ENCODE measurements around the gene ABHD11. TPM values are rescaled to one million over a fixed set of nuclear protein-coding genes. Genes with fewer than 3 reads are reported as not detected.

ABHD11 gene
- total RNA-seq, 1 donor from 2014 or later, result 21.1 TPM

DNA sequence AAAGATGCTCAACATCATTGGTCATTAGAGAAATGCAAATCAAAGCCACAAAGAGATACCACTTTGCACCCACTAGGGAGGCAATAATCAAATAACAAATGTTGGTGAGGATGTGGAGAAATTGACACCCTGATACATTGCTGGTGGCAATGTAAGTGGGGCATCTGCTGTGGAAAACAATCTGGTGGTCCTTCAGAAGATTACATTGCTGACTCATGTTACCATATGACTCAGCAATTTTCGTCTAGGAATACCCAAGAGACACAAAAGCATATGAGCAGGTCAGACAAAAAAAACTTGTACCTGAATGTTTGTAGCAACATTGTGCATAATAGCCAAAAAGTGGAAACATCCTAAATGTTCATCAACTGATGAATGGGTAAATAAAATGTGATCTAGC, 36.3 kb upstream of the ABHD11 start:
- no peak overlapping the region for H3K27ac ChIP-seq
- intact Hi-C loops (cut with DNase I), result no loop called here
- no peaks in the 10 kb centered on the region for H3K9me3 ChIP-seq
- ATAC-seq (no peak), DNase-seq (no peak)
- H3K36me3 ChIP-seq, result no peaks in the 10 kb centered on the region
- peaks cover 9% of the 10 kb centered on the region for H3K4me1 ChIP-seq
- TF ChIP-seq, protein P1, sequence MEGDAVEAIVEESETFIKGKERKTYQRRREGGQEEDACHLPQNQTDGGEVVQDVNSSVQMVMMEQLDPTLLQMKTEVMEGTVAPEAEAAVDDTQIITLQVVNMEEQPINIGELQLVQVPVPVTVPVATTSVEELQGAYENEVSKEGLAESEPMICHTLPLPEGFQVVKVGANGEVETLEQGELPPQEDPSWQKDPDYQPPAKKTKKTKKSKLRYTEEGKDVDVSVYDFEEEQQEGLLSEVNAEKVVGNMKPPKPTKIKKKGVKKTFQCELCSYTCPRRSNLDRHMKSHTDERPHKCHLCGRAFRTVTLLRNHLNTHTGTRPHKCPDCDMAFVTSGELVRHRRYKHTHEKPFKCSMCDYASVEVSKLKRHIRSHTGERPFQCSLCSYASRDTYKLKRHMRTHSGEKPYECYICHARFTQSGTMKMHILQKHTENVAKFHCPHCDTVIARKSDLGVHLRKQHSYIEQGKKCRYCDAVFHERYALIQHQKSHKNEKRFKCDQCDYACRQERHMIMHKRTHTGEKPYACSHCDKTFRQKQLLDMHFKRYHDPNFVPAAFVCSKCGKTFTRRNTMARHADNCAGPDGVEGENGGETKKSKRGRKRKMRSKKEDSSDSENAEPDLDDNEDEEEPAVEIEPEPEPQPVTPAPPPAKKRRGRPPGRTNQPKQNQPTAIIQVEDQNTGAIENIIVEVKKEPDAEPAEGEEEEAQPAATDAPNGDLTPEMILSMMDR (IDR thresholded peaks at IDR 0.05), result no peak
- H3K27me3 ChIP-seq (ENCODE audit: low read depth), result peaks cover 18% of the 10 kb centered on the region
- H3K4me3 ChIP-seq, result no peak overlapping the region

DNA sequence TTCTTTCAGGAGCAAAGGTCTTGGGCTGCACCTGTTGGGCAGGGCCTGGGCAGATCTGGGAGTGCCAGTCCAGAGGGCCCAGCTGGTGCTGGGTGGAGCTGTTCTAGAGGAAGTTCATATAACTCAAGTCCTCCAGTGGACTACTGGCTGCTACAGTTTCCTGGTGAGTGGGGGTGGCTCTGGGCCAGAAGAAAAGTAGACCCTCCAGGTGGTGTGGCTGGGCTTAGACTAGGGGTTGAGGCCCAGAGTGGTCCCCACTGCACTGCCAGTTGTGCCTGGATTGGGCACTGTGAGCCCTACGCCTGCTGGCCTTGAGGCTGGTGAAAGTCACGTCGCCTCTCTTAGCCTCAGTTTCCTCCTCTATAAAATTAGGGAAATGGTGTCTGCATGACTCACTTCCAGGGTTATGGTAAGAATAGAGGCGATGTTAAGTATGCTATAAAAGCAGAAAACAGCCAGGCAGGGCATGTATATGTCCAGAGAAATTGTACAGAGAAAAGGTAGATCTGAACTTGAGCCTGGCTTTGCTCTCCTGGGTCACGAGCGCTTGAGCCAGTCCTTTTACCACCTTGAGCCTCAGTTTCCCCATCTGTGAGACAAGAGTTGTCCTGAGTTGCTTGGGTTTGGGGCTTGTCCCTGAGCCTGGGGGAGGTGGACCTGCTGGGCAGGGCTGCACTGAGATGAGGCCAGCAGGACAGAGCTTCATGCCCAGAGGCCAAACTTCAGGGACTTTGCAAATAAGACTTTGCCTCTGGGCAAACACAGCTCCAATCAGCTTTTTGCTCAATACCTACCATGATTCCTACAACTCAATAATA, 35.3 kb upstream of the ABHD11 start:
- H3K4me3 ChIP-seq, result no peak overlapping the region
- DNase-seq (no peak), ATAC-seq (no peak)
- peaks cover 10% of the 10 kb centered on the region for H3K4me1 ChIP-seq
- no peak overlapping the region for H3K27ac ChIP-seq
- no peaks in the 10 kb centered on the region for H3K9me3 ChIP-seq
- intact Hi-C loops (cut with DNase I), result no loop called here
- TF ChIP-seq, protein P1 (IDR thresholded peaks at IDR 0.05), result no peak
- no peaks in the 10 kb centered on the region for H3K36me3 ChIP-seq
- H3K27me3 ChIP-seq (ENCODE audit: low read depth), result peaks cover 28% of the 10 kb centered on the region

DNA sequence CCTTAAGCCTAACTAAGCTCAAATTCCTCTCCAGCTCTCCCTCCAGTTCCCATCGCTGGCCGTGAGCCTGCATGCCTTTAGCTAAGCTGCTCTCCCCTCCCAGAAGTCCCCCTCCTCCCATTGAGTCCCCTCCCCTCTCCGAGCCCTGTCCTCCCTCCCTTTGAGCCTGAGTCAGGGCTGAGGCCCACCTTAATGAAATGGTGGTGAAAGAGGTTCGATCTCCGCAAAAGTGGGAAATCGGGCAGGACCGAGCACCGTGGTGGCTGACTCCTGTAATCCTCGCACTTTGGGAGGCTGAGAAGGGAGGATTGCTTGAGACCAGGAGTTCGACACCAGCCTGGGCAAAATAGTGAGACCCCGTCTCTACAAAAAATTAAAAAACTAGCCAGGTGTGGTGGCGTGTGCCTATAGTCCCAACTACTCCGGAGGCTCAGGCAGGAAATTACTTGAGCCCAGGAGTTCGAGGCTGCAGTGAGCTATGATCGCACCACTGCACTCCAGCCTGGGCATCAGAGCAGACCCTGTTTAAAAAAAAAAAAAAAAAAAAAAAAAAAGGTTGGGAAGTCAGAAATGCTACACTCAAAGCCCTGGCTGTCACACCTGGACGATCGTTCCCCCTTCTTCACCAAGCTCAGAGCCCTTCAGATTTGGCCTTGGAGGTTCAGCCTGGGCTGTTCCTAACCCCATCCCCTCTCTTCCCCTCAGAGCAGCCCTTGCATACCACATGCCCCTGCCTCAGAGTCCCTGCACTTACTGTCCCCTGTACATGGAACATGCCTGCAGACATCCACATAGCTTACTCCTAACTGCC, 32.5 kb upstream of the ABHD11 start:
- peak overlapping the region; percentile 52 for H3K4me3 ChIP-seq
- peaks cover 41% of the 10 kb centered on the region for H3K27me3 ChIP-seq (ENCODE audit: low read depth)
- ATAC-seq, result no peak
- intact Hi-C loops (cut with DNase I), result no loop called here
- peaks cover 13% of the 10 kb centered on the region for H3K4me1 ChIP-seq
- H3K9me3 ChIP-seq, result no peaks in the 10 kb centered on the region
- TF ChIP-seq, protein P1 (IDR thresholded peaks at IDR 0.05), result no peak
- peak overlapping the region; percentile 81 for H3K27ac ChIP-seq
- no peaks in the 10 kb centered on the region for H3K36me3 ChIP-seq
- no peak for DNase-seq

DNA sequence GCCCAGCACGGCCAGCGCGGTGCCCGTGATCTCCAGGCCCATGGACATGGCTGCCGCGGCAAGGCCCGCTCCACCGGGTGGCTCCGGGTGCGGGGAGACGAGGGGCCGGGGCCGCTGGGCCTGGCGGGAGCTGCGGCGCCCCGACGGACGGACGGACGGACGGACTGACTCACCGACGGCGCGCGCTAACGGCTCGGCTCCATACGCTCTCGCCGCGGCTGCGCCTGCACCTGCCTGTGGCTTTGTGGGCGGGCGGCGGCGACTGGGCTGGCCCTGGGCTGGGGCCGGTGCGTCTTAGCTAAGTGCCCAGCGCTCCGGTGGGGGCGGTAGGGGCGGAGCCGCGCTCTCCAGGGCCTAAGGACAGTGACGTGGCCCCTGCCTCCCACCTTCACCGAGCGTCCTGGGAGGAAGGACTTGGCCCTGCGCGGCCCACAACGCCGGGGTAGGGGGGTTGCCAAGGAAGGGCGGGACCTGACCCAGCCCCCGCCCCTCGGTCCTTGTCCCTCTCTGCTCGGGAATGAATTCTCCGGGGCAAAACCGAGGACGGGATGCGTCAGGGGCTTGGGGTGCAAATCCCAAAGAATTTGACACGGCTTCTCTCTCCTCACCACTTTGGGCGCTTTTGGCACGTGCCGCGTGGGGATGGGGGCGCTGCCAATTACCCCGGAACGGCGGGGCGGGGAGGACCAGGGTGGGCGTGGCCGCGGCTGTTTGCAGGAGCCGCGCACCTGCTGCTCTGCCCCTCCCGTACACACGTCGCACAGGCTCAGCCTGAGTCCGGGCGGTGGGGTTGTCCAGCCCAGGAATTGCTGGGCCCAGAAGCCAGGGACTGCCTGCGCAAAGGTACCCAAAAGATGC, 31.6 kb upstream of the ABHD11 start, which contains the start of gene CLDN3:
Gene CLDN3, minus strand, starts transcription at position 269 of the 858 bp plus-strand sequence. Its CDS starts 221 bp downstream, at position 48.
- ATAC-seq, result peak; percentile 97
- Histone ChIP-seq H3K36me3 (no peaks in the 10 kb centered on the region), H3K27ac (peak within 1 kb of the TSS; percentile 81), H3K9me3 (no peaks in the 10 kb centered on the region), H3K4me1 (peaks cover 13% of the 10 kb centered on the region), H3K4me3 (peak within 1 kb of the TSS; percentile 52), H3K27me3 (ENCODE audit: low read depth) (peaks cover 41% of the 10 kb centered on the region)
- TF ChIP-seq, protein P1 (IDR thresholded peaks at IDR 0.05), result no peak
- intact Hi-C loops (cut with DNase I), result no loop called here
- DNase-seq, result peak; percentile 93

DNA sequence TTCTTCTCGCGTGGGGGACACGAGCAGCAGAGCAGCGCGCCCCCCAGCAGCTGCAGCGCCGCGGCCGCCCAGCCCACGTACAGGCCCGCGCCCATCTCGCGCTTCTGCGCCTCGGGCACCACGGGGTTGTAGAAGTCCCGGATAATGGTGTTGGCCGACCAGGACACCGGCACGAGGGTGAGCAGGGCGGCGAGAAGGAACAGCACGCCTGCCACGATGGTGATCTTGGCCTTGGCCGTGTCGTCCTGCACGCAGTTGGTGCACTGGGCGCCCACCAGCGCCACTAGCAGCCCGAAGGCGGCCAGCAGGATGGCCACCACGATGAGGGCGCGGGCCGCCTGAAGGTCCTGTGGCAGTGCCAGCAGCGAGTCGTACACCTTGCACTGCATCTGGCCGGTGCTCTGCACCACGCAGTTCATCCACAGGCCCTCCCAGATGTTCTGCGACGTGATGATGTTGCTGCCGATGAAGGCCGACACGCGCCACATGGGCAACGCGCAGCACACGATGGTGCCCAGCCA, 30.9 kb upstream of the ABHD11 start:
- DNase-seq (no peak), ATAC-seq (peak; percentile 30 to 48)
- peak overlapping the region; percentile 52 for H3K4me3 ChIP-seq
- peaks cover 13% of the 10 kb centered on the region for H3K4me1 ChIP-seq
- no peaks in the 10 kb centered on the region for H3K36me3 ChIP-seq
- TF ChIP-seq, protein P1 (IDR thresholded peaks at IDR 0.05), result no peak
- H3K27ac ChIP-seq, result peak overlapping the region; percentile 81
- no peaks in the 10 kb centered on the region for H3K9me3 ChIP-seq
- H3K27me3 ChIP-seq (ENCODE audit: low read depth), result peaks cover 41% of the 10 kb centered on the region
- intact Hi-C loops (cut with DNase I), result no loop called here
